SU-DHL-6 (cell line): Measurements from ENCODE around the gene NEURL2.
"Not testable (repeated sequence)": the region's sequence is repeated elsewhere in the genome, so short reads cannot be mapped to it uniquely, and the experiment has no call there.

Experiments
- H2AFZ ChIP-seq: fragments of 200-600 bp; sonication (generic); 2 replicates; pipeline ENCODE4 v1.6.1; 2014; ENCODE audit warnings: low read depth, mild to moderate bottlenecking, moderate library complexity, mixed read lengths, antibody characterized with exemption, low read length; ENCODE audit not compliant: severe bottlenecking
- H3F3A ChIP-seq: fragments of 200-600 bp; shearing (Covaris generic); 2 replicates; pipeline ENCODE4 v1.6.0; 2016; ENCODE audit warnings: antibody characterized with exemption, mild to moderate bottlenecking; ENCODE audit not compliant: insufficient read depth
- H3K27ac ChIP-seq: fragments of 200-600 bp; sonication (generic); 2 replicates; pipeline ENCODE4 v1.5.1; 2016; ENCODE audit warnings: low read depth, mild to moderate bottlenecking, low read length, moderate library complexity, mixed read lengths
- H3K27me3 ChIP-seq: fragments of 200-600 bp; sonication (generic), shearing (Covaris generic); 2 replicates; pipeline ENCODE4 v1.6.0; 2014; ENCODE audit warnings: mild to moderate bottlenecking, low read length
- H3K36me3 ChIP-seq: fragments of 200-600 bp; sonication (generic); 2 replicates; pipeline ENCODE4 v1.6.1; 2014; ENCODE audit warnings: mild to moderate bottlenecking, low read length, mixed read lengths
- H3K4me2 ChIP-seq: fragments of 300-600, 200-600 bp; shearing (Covaris generic), sonication (generic); 2 replicates; pipeline ENCODE4 v1.6.0; 2014; ENCODE audit warnings: low read length, low read depth, mild to moderate bottlenecking; ENCODE audit not compliant: poor library complexity, severe bottlenecking
- H3K4me3 ChIP-seq: fragments of 200-600 bp; sonication (generic); 2 replicates; pipeline ENCODE4 v1.5.1; 2014; ENCODE audit warnings: antibody characterized with exemption, low read length, mild to moderate bottlenecking, mixed read lengths; ENCODE audit not compliant: insufficient read depth, poor library complexity, severe bottlenecking
- H3K79me2 ChIP-seq: fragments of 200-600 bp; sonication (generic); 2 replicates; pipeline ENCODE4 v1.6.1; 2014; ENCODE audit warnings: mild to moderate bottlenecking, low read length, moderate library complexity; ENCODE audit not compliant: insufficient read depth
- H3K9ac ChIP-seq: fragments of 200-600 bp; sonication (generic); 2 replicates; pipeline ENCODE4 v1.7.0; 2014; ENCODE audit warnings: mild to moderate bottlenecking, low read length
- H3K9me2 ChIP-seq: fragments of 200-600 bp; sonication (generic); replicated peaks from 2 replicates; pipeline ENCODE4 v1.6.1; 2014; ENCODE audit warnings: low read length; ENCODE audit not compliant: insufficient read depth
- H3K9me3 ChIP-seq: fragments of 200-600 bp; sonication (generic); 2 replicates; pipeline ENCODE4 v1.6.1; 2014; ENCODE audit warnings: low read length, mixed read lengths; ENCODE audit not compliant: insufficient read depth
- H4K20me1 ChIP-seq: fragments of 200-600 bp; sonication (generic); 2 replicates; pipeline ENCODE4 v1.6.1; 2014; ENCODE audit warnings: low read depth, mild to moderate bottlenecking, antibody characterized with exemption, low read length, moderate library complexity, mixed read lengths
- EZH2phosphoT487 ChIP-seq: fragments of 200-600 bp; sonication (generic), shearing (Covaris generic); conservative IDR thresholded peaks from 2 replicates; pipeline ENCODE4 v1.6.1; 2018; ENCODE audit warnings: mild to moderate bottlenecking, antibody characterized with exemption, low read length, moderate library complexity, mixed read lengths
- TF ChIP-seq, protein P1 (sequence below): fragments of 200-600 bp; sonication (generic); IDR thresholded peaks from one replicate; pipeline ENCODE4 v1.5.1; 2017; ENCODE audit warnings: antibody characterized with exemption, mild to moderate bottlenecking, low read length, moderate library complexity; ENCODE audit not compliant: insufficient read depth, poor library complexity, severe bottlenecking

The NEURL2 gene

DNA sequence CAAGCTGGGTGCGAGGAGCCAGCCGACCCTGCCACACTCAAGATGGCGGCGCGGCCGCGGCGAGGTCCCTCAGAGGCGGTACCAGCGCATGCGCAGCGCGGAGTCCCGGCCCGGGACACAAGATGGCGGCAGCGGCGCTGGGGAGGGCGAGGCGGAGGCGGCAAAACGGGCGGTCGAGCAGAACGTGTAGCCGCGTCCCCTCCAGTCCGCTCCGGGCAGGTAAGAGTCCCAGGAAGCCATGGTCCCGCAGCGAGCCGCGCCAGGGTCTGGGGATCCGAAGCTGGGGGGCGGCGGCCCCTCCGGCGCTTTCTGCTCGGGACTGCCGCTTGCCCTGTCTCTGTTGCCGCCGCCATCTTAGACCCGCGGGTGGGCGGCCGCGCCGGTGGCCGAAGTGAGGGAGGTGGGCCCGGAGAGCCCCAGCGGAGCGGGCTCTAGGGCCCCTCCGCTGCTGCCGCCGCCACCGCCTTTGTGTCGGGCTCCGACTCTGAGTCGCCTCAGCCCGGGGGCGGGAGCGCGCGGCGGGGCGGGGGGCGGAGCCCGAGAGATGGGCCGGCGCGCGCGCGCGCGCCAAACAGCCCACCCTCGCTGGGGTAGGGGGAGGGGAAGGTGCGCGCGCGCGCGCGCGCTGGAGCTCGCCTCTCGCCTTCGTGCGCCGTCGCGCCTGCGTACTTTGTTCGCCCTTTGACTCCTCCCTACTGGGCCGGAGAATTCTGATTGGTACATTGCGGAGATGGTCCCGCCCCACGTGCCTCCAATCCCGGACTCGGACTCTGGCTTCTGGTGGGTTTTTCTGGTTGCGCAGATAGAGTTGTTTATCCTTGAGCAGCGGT is 43.8 kb upstream of the NEURL2 start, which contains the start of gene PCIF1:
Gene PCIF1, plus strand, starts transcription at position 98 of the 830 bp plus-strand sequence. CDS start 4,317 bp downstream, outside the sequence.
- peaks cover 27% of the 10 kb centered on the region for H3K79me2 ChIP-seq
- H3K36me3 ChIP-seq: peaks cover 8% of the 10 kb centered on the region
- H3K4me3 ChIP-seq: peak within 1 kb of the TSS; percentile 97
- H2AFZ ChIP-seq: peak within 1 kb of the TSS; percentile 49
- H3K9me2 ChIP-seq: no peaks in the 10 kb centered on the region
- TF ChIP-seq, protein P1, sequence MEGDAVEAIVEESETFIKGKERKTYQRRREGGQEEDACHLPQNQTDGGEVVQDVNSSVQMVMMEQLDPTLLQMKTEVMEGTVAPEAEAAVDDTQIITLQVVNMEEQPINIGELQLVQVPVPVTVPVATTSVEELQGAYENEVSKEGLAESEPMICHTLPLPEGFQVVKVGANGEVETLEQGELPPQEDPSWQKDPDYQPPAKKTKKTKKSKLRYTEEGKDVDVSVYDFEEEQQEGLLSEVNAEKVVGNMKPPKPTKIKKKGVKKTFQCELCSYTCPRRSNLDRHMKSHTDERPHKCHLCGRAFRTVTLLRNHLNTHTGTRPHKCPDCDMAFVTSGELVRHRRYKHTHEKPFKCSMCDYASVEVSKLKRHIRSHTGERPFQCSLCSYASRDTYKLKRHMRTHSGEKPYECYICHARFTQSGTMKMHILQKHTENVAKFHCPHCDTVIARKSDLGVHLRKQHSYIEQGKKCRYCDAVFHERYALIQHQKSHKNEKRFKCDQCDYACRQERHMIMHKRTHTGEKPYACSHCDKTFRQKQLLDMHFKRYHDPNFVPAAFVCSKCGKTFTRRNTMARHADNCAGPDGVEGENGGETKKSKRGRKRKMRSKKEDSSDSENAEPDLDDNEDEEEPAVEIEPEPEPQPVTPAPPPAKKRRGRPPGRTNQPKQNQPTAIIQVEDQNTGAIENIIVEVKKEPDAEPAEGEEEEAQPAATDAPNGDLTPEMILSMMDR: no peak
- TF ChIP-seq EZH2phosphoT487: no peak
- H3K27me3 ChIP-seq: no peaks in the 10 kb centered on the region
- peak within 1 kb of the TSS; percentile 89 for H3K27ac ChIP-seq
- H3F3A ChIP-seq: no peaks in the 10 kb centered on the region
- peak within 1 kb of the TSS; percentile 99 for H3K9ac ChIP-seq
- H4K20me1 ChIP-seq: no peaks in the 10 kb centered on the region
- H3K9me3 ChIP-seq: no peaks in the 10 kb centered on the region
- peak within 1 kb of the TSS; percentile 85 for H3K4me2 ChIP-seq

DNA sequence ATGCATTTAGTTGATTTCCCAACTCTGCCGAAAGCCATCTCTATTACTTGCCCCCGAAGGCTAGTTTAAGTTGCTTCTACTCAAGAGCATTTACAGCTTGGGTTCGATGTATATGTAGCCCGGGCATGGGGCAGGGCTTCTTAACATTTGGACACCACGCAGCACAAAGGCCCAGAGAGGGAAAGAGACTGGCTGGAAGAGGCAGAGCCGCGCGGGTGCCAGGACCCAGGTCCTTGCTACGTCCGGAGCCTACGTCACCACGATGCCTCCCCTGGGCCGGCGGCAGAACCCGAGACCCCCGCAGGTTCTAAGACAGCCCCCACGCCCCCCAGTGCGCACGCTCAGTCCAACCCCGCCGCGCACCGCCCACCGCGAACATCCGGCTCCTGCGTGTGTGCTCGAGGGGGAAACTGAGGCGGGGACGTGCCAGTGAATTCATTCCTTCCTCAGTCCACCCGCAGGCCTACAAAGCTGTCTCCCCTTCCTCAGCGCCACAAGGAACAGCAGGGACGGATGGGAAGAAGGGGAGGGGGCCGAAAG is 43.1 kb upstream of the NEURL2 start:
- H3F3A ChIP-seq: no peaks in the 10 kb centered on the region
- peaks cover 8% of the 10 kb centered on the region for H3K36me3 ChIP-seq
- H3K9me2 ChIP-seq: no peaks in the 10 kb centered on the region
- H3K4me3 ChIP-seq: peak overlapping the region; percentile 97
- no peaks in the 10 kb centered on the region for H3K9me3 ChIP-seq
- peak overlapping the region; percentile 89 for H3K27ac ChIP-seq
- peaks cover 27% of the 10 kb centered on the region for H3K79me2 ChIP-seq
- H3K4me2 ChIP-seq: peak overlapping the region; percentile 83
- H3K27me3 ChIP-seq: no peaks in the 10 kb centered on the region
- no peak for TF ChIP-seq EZH2phosphoT487
- TF ChIP-seq, protein P1: no peak
- H3K9ac ChIP-seq: peak overlapping the region; percentile 99
- no peaks in the 10 kb centered on the region for H4K20me1 ChIP-seq
- peak overlapping the region; percentile 49 for H2AFZ ChIP-seq

DNA sequence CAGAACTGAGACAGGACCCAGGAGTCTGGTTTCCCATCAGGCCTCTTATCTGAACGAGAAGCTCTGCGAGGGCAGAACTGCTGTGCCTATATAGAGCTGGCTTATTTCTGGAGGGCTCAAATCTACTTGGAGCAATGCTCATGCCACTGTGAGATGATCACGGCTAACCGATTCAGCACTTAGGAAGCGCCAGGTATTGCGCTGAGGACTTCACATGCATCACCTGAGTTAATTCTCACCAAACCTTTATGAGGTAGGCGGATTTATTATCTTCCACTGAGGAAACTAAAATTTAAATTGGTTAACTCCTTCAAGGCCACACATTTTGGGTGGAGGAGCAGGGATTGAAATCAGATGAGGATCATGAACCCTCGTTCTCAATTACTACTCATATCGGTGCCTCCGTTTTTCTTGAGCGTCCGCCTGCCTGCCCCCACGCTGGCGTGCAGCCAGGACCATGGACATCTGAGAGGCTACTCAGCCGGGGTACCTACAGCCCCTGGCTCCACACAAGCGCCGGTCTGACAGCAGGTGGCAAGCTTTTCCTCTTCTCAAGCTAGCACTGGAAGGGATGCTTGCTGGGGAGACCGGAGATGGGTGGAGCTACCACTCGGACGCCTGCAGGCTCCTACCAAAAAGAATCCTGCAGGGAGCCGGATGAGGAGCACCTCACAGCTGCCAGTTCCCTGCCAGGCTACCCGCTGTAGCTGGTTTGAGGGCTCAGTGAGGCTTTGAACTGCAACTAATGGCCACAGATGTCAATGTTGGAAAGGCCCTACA is 42.4 kb upstream of the NEURL2 start:
- peak overlapping the region; percentile 99 for H3K9ac ChIP-seq
- H3K36me3 ChIP-seq: peaks cover 8% of the 10 kb centered on the region
- H4K20me1 ChIP-seq: no peaks in the 10 kb centered on the region
- peak overlapping the region; percentile 49 for H2AFZ ChIP-seq
- H3K27me3 ChIP-seq: no peaks in the 10 kb centered on the region
- peak overlapping the region; percentile 89 for H3K27ac ChIP-seq
- H3K4me3 ChIP-seq: peak overlapping the region; percentile 97
- no peaks in the 10 kb centered on the region for H3K9me3 ChIP-seq
- H3K4me2 ChIP-seq: peak overlapping the region; percentile 83
- no peak for TF ChIP-seq EZH2phosphoT487
- TF ChIP-seq, protein P1: peak; percentile 36
- H3K9me2 ChIP-seq: no peaks in the 10 kb centered on the region
- H3K79me2 ChIP-seq: peaks cover 27% of the 10 kb centered on the region
- H3F3A ChIP-seq: no peaks in the 10 kb centered on the region

DNA sequence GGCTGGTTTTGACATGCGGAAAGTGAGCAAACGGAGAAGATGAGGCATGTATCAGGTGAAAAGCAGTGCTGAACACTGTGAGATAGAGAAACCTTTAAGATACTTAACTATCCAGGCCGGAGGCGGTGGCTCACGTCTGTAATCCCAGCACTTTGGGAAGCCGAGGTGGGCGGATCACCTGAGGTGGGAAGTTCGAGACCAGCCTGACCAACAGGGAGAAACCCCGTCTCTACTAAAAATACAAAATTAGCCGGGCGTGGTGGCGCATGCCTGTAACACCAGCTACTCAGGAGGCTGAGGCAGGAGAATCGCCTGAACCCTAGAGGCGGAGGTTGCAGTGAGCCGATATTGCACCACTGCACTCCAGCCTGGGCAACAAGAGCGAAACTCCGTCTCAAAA is 40.7 kb upstream of the NEURL2 start:
- not testable (repeated sequence) for H3K36me3 ChIP-seq, H4K20me1 ChIP-seq, H3K9me2 ChIP-seq, H3K9me3 ChIP-seq, H3K9ac ChIP-seq, H3K27me3 ChIP-seq, H3K4me3 ChIP-seq, H3K27ac ChIP-seq, H2AFZ ChIP-seq, H3F3A ChIP-seq, H3K4me2 ChIP-seq
- peaks cover 13% of the 10 kb centered on the region for H3K79me2 ChIP-seq
